Measurements from ENCODE around the gene BARX1. TPM values are rescaled to one million over a fixed set of nuclear protein-coding genes. Genes with fewer than 3 reads are reported as not detected.

BARX1 gene
- total and polyA plus RNA-seq, 9 donors = 0.07 TPM; not detected in 8

DNA sequence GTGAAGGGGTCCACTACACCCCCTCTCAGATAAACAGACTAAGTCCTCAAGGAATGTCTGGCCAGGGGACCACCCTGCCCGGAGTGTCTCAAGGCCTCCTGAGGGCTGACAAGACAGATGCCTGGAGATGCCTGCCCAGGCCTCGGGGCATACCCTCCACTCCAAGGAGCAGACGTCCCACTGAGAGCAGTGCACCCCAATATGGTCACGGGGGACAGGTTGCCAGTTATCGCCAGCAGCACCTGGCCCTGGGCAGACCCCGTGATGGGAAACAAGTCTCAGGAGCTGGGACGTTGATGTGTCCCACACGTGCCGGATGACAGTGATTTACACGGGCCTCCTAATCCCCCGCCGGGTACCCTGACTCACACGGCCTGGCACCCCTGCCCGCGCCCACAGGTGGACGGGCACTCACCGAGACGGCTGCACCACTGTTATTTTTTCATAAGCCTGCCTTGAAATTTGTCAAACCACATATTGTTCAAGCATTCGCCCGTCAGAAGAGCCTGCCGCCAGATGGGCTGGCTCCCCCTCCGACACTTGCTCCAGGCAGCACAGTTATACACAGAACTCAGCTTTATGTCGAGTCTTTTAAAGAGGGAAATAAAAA, 43.9 kb downstream of the BARX1 start:
- TF ChIP-seq, protein P1, sequence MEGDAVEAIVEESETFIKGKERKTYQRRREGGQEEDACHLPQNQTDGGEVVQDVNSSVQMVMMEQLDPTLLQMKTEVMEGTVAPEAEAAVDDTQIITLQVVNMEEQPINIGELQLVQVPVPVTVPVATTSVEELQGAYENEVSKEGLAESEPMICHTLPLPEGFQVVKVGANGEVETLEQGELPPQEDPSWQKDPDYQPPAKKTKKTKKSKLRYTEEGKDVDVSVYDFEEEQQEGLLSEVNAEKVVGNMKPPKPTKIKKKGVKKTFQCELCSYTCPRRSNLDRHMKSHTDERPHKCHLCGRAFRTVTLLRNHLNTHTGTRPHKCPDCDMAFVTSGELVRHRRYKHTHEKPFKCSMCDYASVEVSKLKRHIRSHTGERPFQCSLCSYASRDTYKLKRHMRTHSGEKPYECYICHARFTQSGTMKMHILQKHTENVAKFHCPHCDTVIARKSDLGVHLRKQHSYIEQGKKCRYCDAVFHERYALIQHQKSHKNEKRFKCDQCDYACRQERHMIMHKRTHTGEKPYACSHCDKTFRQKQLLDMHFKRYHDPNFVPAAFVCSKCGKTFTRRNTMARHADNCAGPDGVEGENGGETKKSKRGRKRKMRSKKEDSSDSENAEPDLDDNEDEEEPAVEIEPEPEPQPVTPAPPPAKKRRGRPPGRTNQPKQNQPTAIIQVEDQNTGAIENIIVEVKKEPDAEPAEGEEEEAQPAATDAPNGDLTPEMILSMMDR (IDR thresholded peaks at IDR 0.05) = no peak
- TF ChIP-seq EP300 (IDR thresholded peaks at IDR 0.05) = no peak
- no peak for TF ChIP-seq POLR2A (IDR thresholded peaks at IDR 0.05)
- Histone ChIP-seq H3K27ac (no peak overlapping the region), H3K36me3 (no peaks in the 10 kb centered on the region), H3K4me3 (no peak overlapping the region), H3K9me3 (no peaks in the 10 kb centered on the region), H3K27me3 (no peaks in the 10 kb centered on the region), H3K4me1 (ENCODE audit: insufficient read depth) (no peaks in the 10 kb centered on the region)
- intact Hi-C loops (cut with DNase I) = loop anchor here in 1 of 4 donors (10.0 kb wide), 1 partner anchor 64 kb away; no protein-coding TSS in a partner anchor
- DNase-seq = no peak
- 75 to 77% (median 76%) methylated on average over 22 to 23 of the region's 23 CpGs for WGBS, 3 donors

DNA sequence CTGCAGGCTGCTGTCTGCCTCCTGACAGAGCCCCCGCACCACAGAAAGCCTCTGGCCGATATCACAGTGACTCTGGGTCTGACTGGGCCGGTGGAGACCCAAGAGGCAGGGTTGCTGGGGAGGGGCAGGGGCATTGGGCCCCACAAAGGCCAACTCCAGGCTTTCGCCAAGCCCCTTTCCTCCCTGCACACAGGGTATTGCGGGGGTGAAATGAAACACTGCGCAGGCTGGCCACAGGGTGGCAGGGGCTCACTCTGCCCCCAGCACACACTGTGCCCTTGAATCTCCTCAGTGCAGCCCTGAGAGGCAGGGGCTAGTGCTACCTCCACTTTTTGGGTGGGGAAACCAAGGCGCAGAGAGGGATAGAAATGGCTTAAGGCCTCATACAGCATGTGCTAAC, 44.6 kb downstream of the BARX1 start:
- Histone ChIP-seq H3K27ac (no peak overlapping the region), H3K27me3 (no peaks in the 10 kb centered on the region), H3K9me3 (no peaks in the 10 kb centered on the region), H3K4me3 (no peak overlapping the region), H3K36me3 (no peaks in the 10 kb centered on the region), H3K4me1 (ENCODE audit: insufficient read depth) (no peaks in the 10 kb centered on the region)
- TF ChIP-seq POLR2A (IDR thresholded peaks at IDR 0.05) = no peak
- TF ChIP-seq EP300 (IDR thresholded peaks at IDR 0.05) = no peak
- TF ChIP-seq, protein P1 (IDR thresholded peaks at IDR 0.05) = no peak
- intact Hi-C loops (cut with DNase I) = loop anchor here in 1 of 4 donors (10.0 kb wide), 1 partner anchor 64 kb away; no protein-coding TSS in a partner anchor
- DNase-seq = no peak
- WGBS, 3 donors = 90 to 96% (median 91%) methylated on average over 7 of the region's 7 CpGs

DNA sequence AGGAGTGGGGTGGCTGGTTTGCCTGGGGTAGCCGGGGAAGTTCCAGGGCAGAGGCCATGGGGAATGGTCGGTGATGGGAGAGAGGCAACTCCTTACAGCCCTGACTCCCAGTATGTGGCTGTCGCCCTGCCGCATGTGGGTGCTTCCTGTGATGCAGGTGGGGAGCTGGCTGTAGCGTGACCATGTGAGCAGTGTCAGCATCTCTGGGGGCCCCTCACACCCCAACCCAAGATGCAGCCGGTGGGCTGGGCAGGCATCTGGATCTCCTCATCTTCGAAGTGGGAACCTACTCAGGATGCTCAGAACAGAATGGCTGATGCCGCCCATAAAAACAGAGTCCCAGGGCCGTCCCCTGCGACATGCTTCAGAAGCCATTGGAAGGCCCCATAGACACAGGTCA, 45.0 kb downstream of the BARX1 start:
- H3K4me3 ChIP-seq = no peak overlapping the region
- no peaks in the 10 kb centered on the region for H3K9me3 ChIP-seq
- no peak for DNase-seq
- TF ChIP-seq, protein P1 (IDR thresholded peaks at IDR 0.05) = no peak
- no peak for TF ChIP-seq EP300 (IDR thresholded peaks at IDR 0.05)
- no peak for TF ChIP-seq POLR2A (IDR thresholded peaks at IDR 0.05)
- intact Hi-C loops (cut with DNase I) = loop anchor here in 1 of 4 donors (10.0 kb wide), 1 partner anchor 65 kb away; no protein-coding TSS in a partner anchor
- H3K4me1 ChIP-seq (ENCODE audit: insufficient read depth) = no peaks in the 10 kb centered on the region
- WGBS, 3 donors = 86 to 93% (median 87%) methylated on average over 10 of the region's 10 CpGs
- no peak overlapping the region for H3K27ac ChIP-seq
- H3K36me3 ChIP-seq = no peaks in the 10 kb centered on the region
- H3K27me3 ChIP-seq = no peaks in the 10 kb centered on the region

DNA sequence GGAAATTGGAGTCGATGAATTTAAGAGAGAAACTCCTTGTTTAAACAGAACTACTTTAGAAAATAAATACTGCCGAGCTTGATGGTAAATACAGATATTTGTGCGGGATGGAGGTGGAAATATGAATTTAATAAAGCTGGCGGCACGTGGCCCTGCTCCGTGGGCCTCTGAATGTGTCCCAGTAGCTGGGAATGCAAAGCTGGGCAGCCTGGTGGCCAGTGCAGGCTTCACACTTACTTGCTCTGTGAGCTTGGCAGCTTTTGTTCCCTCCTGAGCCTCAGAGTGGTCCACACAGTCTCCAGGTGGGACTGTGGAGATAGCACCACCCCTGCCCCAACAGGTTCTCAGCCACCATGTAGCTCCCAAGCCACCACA, 45.9 kb downstream of the BARX1 start:
- TF ChIP-seq POLR2A (IDR thresholded peaks at IDR 0.05) = no peak
- no peaks in the 10 kb centered on the region for H3K9me3 ChIP-seq
- H3K4me1 ChIP-seq (ENCODE audit: insufficient read depth) = no peaks in the 10 kb centered on the region
- WGBS, 3 donors = 54 to 61% (median 61%) methylated on average over 6 of the region's 6 CpGs
- intact Hi-C loops (cut with DNase I) = no loop called here
- no peak overlapping the region for H3K27ac ChIP-seq
- H3K27me3 ChIP-seq = no peaks in the 10 kb centered on the region
- H3K4me3 ChIP-seq = no peak overlapping the region
- H3K36me3 ChIP-seq = no peaks in the 10 kb centered on the region
- DNase-seq = no peak

DNA sequence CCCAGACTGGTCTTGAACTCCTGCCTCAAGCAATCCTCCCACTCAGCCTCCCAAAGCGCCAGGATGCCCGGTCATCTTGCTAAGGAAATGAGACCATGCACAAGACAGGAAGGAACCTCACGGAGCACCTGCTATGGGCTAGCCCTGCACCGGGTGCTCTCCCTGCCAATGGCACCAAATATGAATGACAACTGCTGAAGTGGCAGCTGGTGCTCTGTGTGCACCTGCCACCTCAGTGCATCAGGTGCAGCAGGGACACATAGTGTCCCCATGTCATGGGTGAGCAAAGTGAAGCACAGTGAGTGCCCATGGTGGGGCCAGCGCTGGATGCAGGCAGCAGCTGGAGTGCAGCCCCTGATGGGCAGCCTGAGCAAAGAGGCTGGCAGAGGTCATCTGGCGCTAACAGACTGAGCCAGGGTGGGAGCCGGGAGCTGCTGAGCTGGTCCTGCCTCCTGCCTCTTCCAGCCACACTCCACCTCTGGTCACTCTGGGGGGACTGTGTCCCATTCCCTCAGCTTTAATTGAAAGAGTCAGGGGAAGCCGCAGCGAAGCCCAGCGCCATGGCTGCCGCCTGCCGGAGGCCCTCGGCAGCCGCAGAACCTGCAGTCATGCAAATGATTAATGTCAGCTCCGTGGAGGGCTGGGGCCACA, 46.4 kb downstream of the BARX1 start:
- no peak for DNase-seq
- Histone ChIP-seq H3K4me1 (ENCODE audit: insufficient read depth) (no peaks in the 10 kb centered on the region), H3K4me3 (no peak overlapping the region), H3K27ac (no peak overlapping the region), H3K27me3 (no peaks in the 10 kb centered on the region), H3K9me3 (no peaks in the 10 kb centered on the region), H3K36me3 (no peaks in the 10 kb centered on the region)
- 45 to 51% (median 46%) methylated on average over 15 of the region's 15 CpGs for WGBS, 3 donors
- intact Hi-C loops (cut with DNase I) = no loop called here
- TF ChIP-seq POLR2A (IDR thresholded peaks at IDR 0.05) (no peak), EP300 (IDR thresholded peaks at IDR 0.05) (no peak)
- TF ChIP-seq, protein P1 (IDR thresholded peaks at IDR 0.05) = no peak

Measured in ovary (tissue), 9 donors.